GM10266 (cell line): ENCODE measurements around the gene RSBN1L.

Source experiments
- DNase-seq: peaks from one replicate; pipeline ENCODE4 v3.0.0; 2012; ENCODE audit errors: extremely low spot score
- TF ChIP-seq, protein P1 (sequence below): IDR thresholded peaks from 2 replicates; pipeline ENCODE4 v1.5.1; 2012; ENCODE audit warnings: mild to moderate bottlenecking, low read depth; ENCODE audit not compliant: control insufficient read depth, insufficient read depth; ENCODE audit errors: missing control alignments

Gene RSBN1L

DNA sequence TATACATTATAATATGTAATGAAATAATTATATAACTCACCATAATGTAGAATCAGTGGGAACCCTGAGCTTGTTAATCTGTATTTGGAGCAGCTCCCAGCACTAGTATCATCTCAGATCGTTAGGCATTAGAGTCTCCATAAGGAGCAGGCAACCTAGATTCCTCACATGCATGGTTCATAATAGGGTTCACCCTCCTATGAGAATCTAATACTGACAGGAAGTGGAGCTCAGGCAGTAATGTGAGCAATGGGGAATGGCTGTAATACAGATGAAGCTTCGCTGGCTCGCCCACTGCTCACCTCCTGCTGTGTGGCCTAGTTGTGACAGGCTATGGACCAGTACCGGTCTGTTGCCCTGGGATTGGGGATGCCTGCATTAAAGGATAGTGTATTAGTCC lies 49.5 kb downstream of the RSBN1L start:
- DNase-seq = no peak
- TF ChIP-seq, protein P1, sequence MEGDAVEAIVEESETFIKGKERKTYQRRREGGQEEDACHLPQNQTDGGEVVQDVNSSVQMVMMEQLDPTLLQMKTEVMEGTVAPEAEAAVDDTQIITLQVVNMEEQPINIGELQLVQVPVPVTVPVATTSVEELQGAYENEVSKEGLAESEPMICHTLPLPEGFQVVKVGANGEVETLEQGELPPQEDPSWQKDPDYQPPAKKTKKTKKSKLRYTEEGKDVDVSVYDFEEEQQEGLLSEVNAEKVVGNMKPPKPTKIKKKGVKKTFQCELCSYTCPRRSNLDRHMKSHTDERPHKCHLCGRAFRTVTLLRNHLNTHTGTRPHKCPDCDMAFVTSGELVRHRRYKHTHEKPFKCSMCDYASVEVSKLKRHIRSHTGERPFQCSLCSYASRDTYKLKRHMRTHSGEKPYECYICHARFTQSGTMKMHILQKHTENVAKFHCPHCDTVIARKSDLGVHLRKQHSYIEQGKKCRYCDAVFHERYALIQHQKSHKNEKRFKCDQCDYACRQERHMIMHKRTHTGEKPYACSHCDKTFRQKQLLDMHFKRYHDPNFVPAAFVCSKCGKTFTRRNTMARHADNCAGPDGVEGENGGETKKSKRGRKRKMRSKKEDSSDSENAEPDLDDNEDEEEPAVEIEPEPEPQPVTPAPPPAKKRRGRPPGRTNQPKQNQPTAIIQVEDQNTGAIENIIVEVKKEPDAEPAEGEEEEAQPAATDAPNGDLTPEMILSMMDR = no peak

DNA sequence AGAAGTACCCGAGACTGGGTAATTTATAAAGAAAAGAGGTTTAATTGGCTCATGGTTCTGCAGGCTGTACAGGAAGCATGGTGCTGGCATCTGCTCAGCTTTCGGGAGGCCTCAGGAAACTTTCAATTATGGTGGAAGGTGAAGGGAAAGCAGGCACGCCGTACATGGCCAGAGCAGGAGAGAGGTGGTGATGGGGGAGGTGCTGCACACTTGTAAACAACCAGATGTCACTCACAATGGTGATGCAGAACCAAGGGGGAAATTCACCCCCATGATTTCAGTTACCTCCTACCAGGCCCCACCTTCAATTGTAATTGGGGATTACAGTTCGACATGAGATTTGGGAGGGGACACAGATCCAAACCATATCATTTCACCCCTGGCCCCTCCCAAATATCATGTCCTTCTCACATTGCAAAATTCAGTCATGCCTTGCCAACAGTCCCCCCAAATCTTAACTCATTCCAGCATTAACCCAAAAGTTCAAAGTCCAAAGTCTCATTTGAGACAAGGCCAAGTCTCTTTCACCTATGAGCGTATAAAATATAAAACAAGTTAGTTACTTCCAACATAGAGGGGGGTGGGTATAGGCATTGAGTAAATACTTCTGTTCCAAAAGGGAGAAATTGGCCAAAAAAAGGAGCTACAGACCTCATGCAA lies 50.0 kb downstream of the RSBN1L start:
- TF ChIP-seq, protein P1 = no peak
- no peak for DNase-seq

DNA sequence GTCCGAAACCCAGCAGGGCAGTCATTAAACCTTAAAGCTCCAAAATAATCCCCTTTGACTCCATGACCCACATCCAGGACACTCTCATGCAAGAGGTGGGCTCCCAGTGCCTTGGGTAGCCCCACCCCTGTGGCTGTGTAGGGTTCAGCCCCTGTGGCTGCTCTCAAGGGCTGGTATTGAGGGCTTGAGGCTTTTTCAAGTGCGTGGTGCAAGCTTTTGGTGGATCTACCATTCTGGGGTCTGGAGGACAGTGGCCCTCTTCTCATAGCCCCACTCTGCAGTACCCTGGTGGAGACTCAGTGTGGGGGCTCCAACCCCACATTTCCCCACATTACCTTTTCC lies 50.5 kb downstream of the RSBN1L start:
- DNase-seq = no peak
- TF ChIP-seq, protein P1 = no peak

DNA sequence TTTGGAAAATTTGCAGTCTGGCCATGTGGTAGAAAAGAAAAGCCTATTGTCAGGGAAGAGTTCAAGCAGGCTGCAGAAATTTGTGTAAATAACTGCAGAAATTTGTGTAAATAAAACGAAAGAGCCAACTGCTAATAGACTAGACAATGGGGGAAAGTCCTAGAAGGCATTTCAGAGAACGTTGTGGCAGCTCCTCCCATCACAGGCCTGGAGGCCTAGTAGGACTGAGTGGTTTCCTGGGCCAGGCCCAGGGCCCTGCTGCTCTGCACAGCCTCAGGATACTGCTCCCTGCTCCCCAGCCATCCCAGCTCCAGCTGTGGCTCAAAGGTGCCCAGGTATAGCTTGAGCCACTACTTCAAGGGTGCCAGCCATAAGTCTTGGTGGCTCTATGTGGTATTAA lies 50.9 kb downstream of the RSBN1L start:
- DNase-seq = no peak
- TF ChIP-seq, protein P1 = no peak

DNA sequence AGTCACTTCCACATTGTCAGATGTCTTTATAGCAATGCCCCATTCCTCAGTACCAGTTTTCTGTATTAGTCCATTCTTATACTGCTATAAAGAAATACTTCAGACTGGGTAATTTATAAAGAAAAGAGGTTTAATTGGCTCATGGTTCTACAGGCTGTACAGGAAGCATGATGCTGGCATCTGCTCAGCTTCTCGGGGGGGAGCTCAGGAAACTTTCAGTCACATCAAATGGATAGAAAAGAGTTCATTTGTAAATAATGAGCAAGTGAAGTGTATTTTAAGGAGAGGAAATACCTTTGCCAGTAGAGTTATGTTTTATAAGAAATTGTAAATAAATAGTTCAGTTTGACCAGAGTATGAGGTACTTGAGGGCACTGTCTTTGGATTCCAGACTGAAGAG lies 51.5 kb downstream of the RSBN1L start:
- TF ChIP-seq, protein P1 = no peak
- DNase-seq = no peak

DNA sequence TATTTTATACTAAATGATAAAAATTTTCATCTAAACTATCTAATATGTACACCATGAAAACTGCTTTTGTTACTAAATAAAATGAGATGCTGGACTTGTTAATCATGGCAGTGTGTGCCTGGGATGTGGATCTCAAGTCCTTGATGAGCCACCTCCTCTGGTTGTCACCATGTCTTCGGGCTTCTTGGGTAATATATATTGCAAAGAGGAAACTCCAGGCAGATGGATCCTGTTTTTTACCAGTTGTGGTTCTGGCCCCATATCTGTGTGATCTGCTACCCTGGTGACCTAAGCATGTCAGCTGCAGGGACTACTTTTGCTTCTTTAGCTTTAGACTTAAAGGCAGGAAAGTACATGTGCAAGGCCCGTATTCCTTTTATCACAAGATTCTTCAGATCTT lies 55.8 kb downstream of the RSBN1L start:
- DNase-seq = no peak
- TF ChIP-seq, protein P1 = no peak

DNA sequence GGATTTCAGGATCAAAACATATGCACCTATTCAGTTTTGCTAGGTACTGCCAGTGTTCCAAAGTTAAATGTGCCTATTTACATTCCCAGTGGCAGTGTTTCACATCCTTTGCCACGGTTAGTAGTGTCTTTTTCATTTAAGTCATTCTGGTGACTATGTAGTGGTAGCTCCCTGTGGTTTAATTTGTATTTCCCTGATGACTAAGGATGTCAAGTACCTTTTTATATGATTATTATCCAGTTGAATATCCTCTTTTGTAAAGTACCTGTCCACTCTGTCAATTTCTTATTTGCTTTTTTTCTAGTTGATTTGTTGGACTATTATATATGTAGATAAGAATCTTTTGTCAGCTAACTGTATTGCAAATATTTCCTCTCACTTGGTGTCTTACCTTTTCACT lies 56.9 kb downstream of the RSBN1L start:
- DNase-seq = no peak
- TF ChIP-seq, protein P1 = no peak
